ENCODE data around the gene SPATS2. TPM values are rescaled to one million over a fixed set of nuclear protein-coding genes. Genes with fewer than 3 reads are reported as not detected.

SPATS2 gene
- total RNA-seq, 1 experiment from 2014 or later = 74.2 TPM

DNA sequence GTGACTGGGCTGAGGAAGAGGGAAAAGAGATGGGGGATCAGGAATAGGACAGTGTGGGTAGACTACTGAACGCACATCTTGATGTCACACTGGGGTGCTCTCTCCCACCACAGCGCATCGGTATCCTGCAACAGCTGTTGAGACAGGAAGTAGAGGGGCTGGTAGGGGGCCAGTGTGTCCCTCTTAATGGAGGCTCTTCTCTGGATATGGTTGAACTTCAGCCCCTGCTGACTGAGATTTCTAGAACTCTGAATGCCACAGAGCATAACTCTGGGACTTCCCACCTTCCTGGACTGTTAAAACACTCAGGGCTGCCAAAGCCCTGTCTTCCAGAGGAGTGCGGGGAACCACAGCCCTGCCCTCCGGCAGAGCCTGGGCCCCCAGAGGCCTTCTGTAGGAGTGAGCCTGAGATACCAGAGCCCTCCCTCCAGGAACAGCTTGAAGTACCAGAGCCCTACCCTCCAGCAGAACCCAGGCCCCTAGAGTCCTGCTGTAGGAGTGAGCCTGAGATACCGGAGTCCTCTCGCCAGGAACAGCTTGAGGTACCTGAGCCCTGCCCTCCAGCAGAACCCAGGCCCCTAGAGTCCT, 37.1 kb upstream of the SPATS2 start:
- H3K4me1 ChIP-seq (ENCODE audit: control insufficient read depth in 1 of 2, insufficient read depth in 2 of 2, low read length in 2 of 2) = peaks cover 3 to 8% of the 10 kb centered on the region in 2 experiments; a peak in 2 of 4 replicates
- no peaks in the 10 kb centered on the region for H3K9me3 ChIP-seq (ENCODE audit: control insufficient read depth in 1 of 2, insufficient read depth in 1 of 2, low read depth in 1 of 2, low read length in 2 of 2)
- POLR2A ChIA-PET = no interaction called here
- no peak for DNase-seq (ENCODE audit: low read depth, low spot score)
- H3K4me3 ChIP-seq (replicated peaks in 1 of 2; ENCODE audit: low read depth in 1 of 2, low read length in 2 of 2) = no peak overlapping the region
- TF ChIP-seq JUND (IDR thresholded peaks at IDR 0.05) (no peak), ELF1 (IDR thresholded peaks at IDR 0.05; ENCODE audit: borderline replicate concordance, low read depth) (no peak), EGR1 (IDR thresholded peaks at IDR 0.05; ENCODE audit: low read depth) (no peak), CEBPB (IDR thresholded peaks at IDR 0.05; ENCODE audit: low read depth) (no peak), RAD21 (IDR thresholded peaks at IDR 0.05; ENCODE audit: low read depth) (no peak), SP1 (IDR thresholded peaks at IDR 0.05; ENCODE audit: low read depth) (no peak), ZFX (IDR thresholded peaks at IDR 0.05) (no peak), POLR2A (IDR thresholded peaks at IDR 0.05; ENCODE audit: borderline replicate concordance, extremely low read depth, insufficient read depth, insufficient read length) (no peak), POLR2AphosphoS5 (IDR thresholded peaks at IDR 0.05; ENCODE audit: low read depth, low read length) (no peak), SIN3A (IDR thresholded peaks at IDR 0.05; ENCODE audit: low read depth) (no peak), YY1 (IDR thresholded peaks at IDR 0.05; ENCODE audit: extremely low read depth, insufficient replicate concordance, low read depth, low read length) (no peak), EZH2phosphoT487 (IDR thresholded peaks at IDR 0.05; ENCODE audit: borderline replicate concordance) (no peak), CBX3 (IDR thresholded peaks at IDR 0.05; ENCODE audit: low read depth) (no peak)
- TF ChIP-seq, protein P1, sequence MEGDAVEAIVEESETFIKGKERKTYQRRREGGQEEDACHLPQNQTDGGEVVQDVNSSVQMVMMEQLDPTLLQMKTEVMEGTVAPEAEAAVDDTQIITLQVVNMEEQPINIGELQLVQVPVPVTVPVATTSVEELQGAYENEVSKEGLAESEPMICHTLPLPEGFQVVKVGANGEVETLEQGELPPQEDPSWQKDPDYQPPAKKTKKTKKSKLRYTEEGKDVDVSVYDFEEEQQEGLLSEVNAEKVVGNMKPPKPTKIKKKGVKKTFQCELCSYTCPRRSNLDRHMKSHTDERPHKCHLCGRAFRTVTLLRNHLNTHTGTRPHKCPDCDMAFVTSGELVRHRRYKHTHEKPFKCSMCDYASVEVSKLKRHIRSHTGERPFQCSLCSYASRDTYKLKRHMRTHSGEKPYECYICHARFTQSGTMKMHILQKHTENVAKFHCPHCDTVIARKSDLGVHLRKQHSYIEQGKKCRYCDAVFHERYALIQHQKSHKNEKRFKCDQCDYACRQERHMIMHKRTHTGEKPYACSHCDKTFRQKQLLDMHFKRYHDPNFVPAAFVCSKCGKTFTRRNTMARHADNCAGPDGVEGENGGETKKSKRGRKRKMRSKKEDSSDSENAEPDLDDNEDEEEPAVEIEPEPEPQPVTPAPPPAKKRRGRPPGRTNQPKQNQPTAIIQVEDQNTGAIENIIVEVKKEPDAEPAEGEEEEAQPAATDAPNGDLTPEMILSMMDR (IDR thresholded peaks at IDR 0.05 in 2 of 3, conservative IDR thresholded peaks at IDR 0.05 in 1 of 3; ENCODE audit: borderline replicate concordance in 1 of 3, insufficient read depth in 1 of 3, low read depth in 2 of 3, low read length in 2 of 3) = no peak
- no peaks in the 10 kb centered on the region for H3K9me2 ChIP-seq (ENCODE audit: insufficient read depth)
- CTCF ChIA-PET = interaction anchor here (3.3 kb wide), 2 partner anchors 17 to 28 kb away, joined by 41 to 80 read pairs; partner anchors contain the start of gene DNAJC22
- no peak overlapping the region for H3K9ac ChIP-seq (ENCODE audit: low read length)
- H3K27ac ChIP-seq (ENCODE audit: low read depth, low read length) = peak overlapping the region; percentile 10; the same call in 1 of the 2 replicates
- H2AFZ ChIP-seq (ENCODE audit: low read depth, low read length, poor library complexity, severe bottlenecking) = no peak overlapping the region
- RAD21 ChIA-PET (ENCODE audit: low non-redundant PET in 1 of 2, low total read pairs in 2 of 2, uncharacterized antibody in 2 of 2, unreplicated experiment in 2 of 2) = no interaction called here
- intact Hi-C loops (cut with micrococcal nuclease) = no loop called here
- H3K4me2 ChIP-seq (ENCODE audit: low read length) = no peak overlapping the region
- H4K20me1 ChIP-seq (ENCODE audit: insufficient read depth) = no peaks in the 10 kb centered on the region
- ATAC-seq = no peak
- no TSS peak for BruUV-seq (replicated peaks)
- H3K27me3 ChIP-seq (ENCODE audit: insufficient read depth, low read length) = no peaks in the 10 kb centered on the region
- 0 out of 2 replicates have a peak, but pooled peaks cover 11% of the 10 kb centered on the region for H3K79me2 ChIP-seq (ENCODE audit: insufficient read depth, low read length)
- H3K36me3 ChIP-seq (ENCODE audit: control insufficient read depth in 1 of 2, insufficient read depth in 2 of 2, low read length in 2 of 2) = peaks cover 14 to 37% of the 10 kb centered on the region in 2 experiments; a peak in 2 of 4 replicates
